NCI-H1092 treated with DMSO at 0.1 percent for 48 hours (cell line): ENCODE results near the gene TMEM132C.

ENCODE experiments used
- DNase-seq: peaks from one replicate; lab custom pipeline; 2025; lab: John Stamatoyannopoulos, UW

The TMEM132C gene

GRCh38 chr12:128612150-128612850 is 345.3 kb downstream of the TMEM132C start:
- no peak for DNase-seq

GRCh38 chr12:128613837-128614590 is 347.0 kb downstream of the TMEM132C start:
- DNase-seq, result no peak

GRCh38 chr12:128617304-128617833 is 350.4 kb downstream of the TMEM132C start:
- no peak for DNase-seq

- no peak for DNase-seq
Measured at GRCh38 chr12:128619263-128619662, 352.3 kb downstream of the TMEM132C start.

- no peak for DNase-seq
Measured at GRCh38 chr12:128621304-128621703, 354.3 kb downstream of the TMEM132C start.

- no peak for DNase-seq
Measured at GRCh38 chr12:128623748-128624147, 356.8 kb downstream of the TMEM132C start.

- no peak for DNase-seq
Measured at GRCh38 chr12:128626808-128627320, 359.9 kb downstream of the TMEM132C start.

GRCh38 chr12:128627659-128628058 is 360.7 kb downstream of the TMEM132C start:
- no peak for DNase-seq

GRCh38 chr12:128629979-128630378 is 363.0 kb downstream of the TMEM132C start:
- no peak for DNase-seq

- DNase-seq, result no peak
Measured at GRCh38 chr12:128637642-128638606, 371.0 kb downstream of the TMEM132C start.

GRCh38 chr12:128639089-128639488 is 372.1 kb downstream of the TMEM132C start:
- DNase-seq, result no peak

- DNase-seq, result no peak
Measured at GRCh38 chr12:128643155-128643554, 376.2 kb downstream of the TMEM132C start.

GRCh38 chr12:128644664-128645296 is 377.8 kb downstream of the TMEM132C start:
- DNase-seq, result peak; percentile 29

GRCh38 chr12:128649902-128650301 is 382.9 kb downstream of the TMEM132C start:
- no peak for DNase-seq

- no peak for DNase-seq
Measured at GRCh38 chr12:128652136-128652751, 385.3 kb downstream of the TMEM132C start.

- DNase-seq, result no peak
Measured at GRCh38 chr12:128654468-128654867, 387.5 kb downstream of the TMEM132C start.

GRCh38 chr12:128657378-128657777 is 390.4 kb downstream of the TMEM132C start:
- no peak for DNase-seq

GRCh38 chr12:128660532-128661225 is 393.7 kb downstream of the TMEM132C start:
- DNase-seq, result no peak

- peak; percentile 83 for DNase-seq
Measured at GRCh38 chr12:128661226-128661569, 394.2 kb downstream of the TMEM132C start.

GRCh38 chr12:128662101-128662500 is 395.1 kb downstream of the TMEM132C start:
- DNase-seq, result peak; percentile 91
